GM23338 (cell line): ENCODE measurements around the gene SRA1. TPM values are rescaled to one million over a fixed set of nuclear protein-coding genes. Genes with fewer than 3 reads are reported as not detected.
"Not testable (repeated sequence)": the region's sequence is repeated elsewhere in the genome, so short reads cannot be mapped to it uniquely, and the experiment has no call there.

Experiments used
- ATAC-seq: fragments of 200-7000 bp; cut with Tn5 transposase; 3 replicates; pipeline ENCODE4 v1.9.1; 2020
- DNase-seq: peaks from one replicate; pipeline ENCODE4 v3.0.0-alpha.2; 2015; ENCODE audit warnings: low spot score
- H2AFZ ChIP-seq: fragments of 200-600 bp; sonication (generic); 2 replicates; pipeline ENCODE4 v1.8.0; 2016; ENCODE audit warnings: antibody characterized with exemption, mild to moderate bottlenecking, moderate library complexity
- H3F3A ChIP-seq: fragments of 200-600 bp; sonication (generic); replicated peaks from 2 replicates; pipeline ENCODE4 v1.8.0; 2017; ENCODE audit warnings: antibody characterized with exemption, mixed run types, low read depth
- H3K27ac ChIP-seq: fragments of 200-600 bp; sonication (generic); 2 replicates; pipeline ENCODE4 v1.6.1; 2016; ENCODE audit warnings: low read depth
- H3K27me3 ChIP-seq: fragments of 200-600 bp; sonication (generic); 2 replicates; pipeline ENCODE4 v1.8.0; 2016; ENCODE audit warnings: mild to moderate bottlenecking, mixed run types, moderate library complexity; ENCODE audit not compliant: insufficient read depth
- H3K36me3 ChIP-seq: fragments of 200-600 bp; sonication (generic); 2 replicates; pipeline ENCODE4 v1.8.0; 2016; ENCODE audit warnings: mild to moderate bottlenecking; ENCODE audit not compliant: insufficient read depth
- H3K4me1 ChIP-seq: fragments of 200-600 bp; sonication (generic); 2 replicates; pipeline ENCODE4 v1.8.0; 2016; ENCODE audit warnings: mild to moderate bottlenecking, moderate library complexity; ENCODE audit not compliant: insufficient read depth
- H3K4me2 ChIP-seq: fragments of 200-600 bp; sonication (generic); 2 replicates; pipeline ENCODE4 v1.7.1; 2017; ENCODE audit warnings: mixed run types
- H3K4me3 ChIP-seq: fragments of 200-600 bp; sonication (generic); 2 replicates; pipeline ENCODE4 v1.6.1; 2016; ENCODE audit warnings: mixed run types
- H3K79me2 ChIP-seq: fragments of 200-600 bp; sonication (generic); replicated peaks from 2 replicates; pipeline ENCODE4 v1.8.0; 2017; ENCODE audit warnings: mild to moderate bottlenecking; ENCODE audit not compliant: insufficient read depth
- H3K9me2 ChIP-seq: fragments of 200-600 bp; sonication (generic); 2 replicates; pipeline ENCODE4 v1.8.0; 2017; ENCODE audit not compliant: insufficient read depth
- H4K20me1 ChIP-seq: fragments of 200-600 bp; sonication (generic); replicated peaks from 2 replicates; pipeline ENCODE4 v1.8.0; 2017; ENCODE audit warnings: mild to moderate bottlenecking; ENCODE audit not compliant: insufficient read depth
- H3K27ac Mint-ChIP-seq: 2 replicates; pipeline ENCODE4 v1.8.0; 2020; ENCODE audit warnings: inconsistent platforms, mild to moderate bottlenecking, moderate library complexity, mixed read lengths
- H3K27me3 Mint-ChIP-seq: 3 replicates; pipeline ENCODE4 v1.8.0; 2022; ENCODE audit warnings: low read depth, mild to moderate bottlenecking, moderate library complexity, mixed read lengths, inconsistent platforms; ENCODE audit not compliant: insufficient read depth, poor library complexity
- H3K36me3 Mint-ChIP-seq: 3 replicates; pipeline ENCODE4 v1.8.0; 2021; ENCODE audit warnings: low read depth, mild to moderate bottlenecking, inconsistent platforms, moderate library complexity, mixed read lengths
- H3K4me1 Mint-ChIP-seq: 3 replicates; pipeline ENCODE4 v1.8.0; 2020; ENCODE audit warnings: mild to moderate bottlenecking, inconsistent platforms, mixed read lengths
- H3K4me3 Mint-ChIP-seq: 3 replicates; pipeline ENCODE4 v1.8.0; 2021; ENCODE audit warnings: moderate library complexity, mild to moderate bottlenecking, inconsistent platforms, mixed read lengths
- H3K9me3 Mint-ChIP-seq: 3 replicates; pipeline ENCODE4 v1.8.0; 2020; ENCODE audit warnings: moderate library complexity, mild to moderate bottlenecking, inconsistent platforms, mixed read lengths
- CREB1 ChIP-seq: fragments of 250-450 bp; sonication (Bioruptor Pico); IDR thresholded peaks from 2 replicates; pipeline ENCODE4 v1.5.0; 2020; ENCODE audit warnings: low read depth, mild to moderate bottlenecking, moderate library complexity
- ETS1 ChIP-seq: IDR thresholded peaks from 2 replicates; pipeline ENCODE4 v1.6.1; 2016; ENCODE audit warnings: antibody characterized with exemption
- EZH2 ChIP-seq: fragments of 200-600 bp; sonication (generic); IDR thresholded peaks from one replicate; pipeline ENCODE4 v1.8.0; 2017; ENCODE audit warnings: antibody characterized with exemption, mild to moderate bottlenecking, low read depth; ENCODE audit not compliant: unreplicated experiment
- JUNB ChIP-seq: IDR thresholded peaks from one replicate; pipeline ENCODE4 v1.6.1; 2016; ENCODE audit warnings: antibody characterized with exemption; ENCODE audit not compliant: unreplicated experiment
- NANOG ChIP-seq: IDR thresholded peaks from 2 replicates; pipeline ENCODE4 v1.6.1; 2016; ENCODE audit warnings: antibody characterized with exemption, borderline replicate concordance
- POLR2AphosphoS5 ChIP-seq: IDR thresholded peaks from 2 replicates; pipeline ENCODE4 v1.6.1; 2016; ENCODE audit warnings: antibody characterized with exemption, low read depth
- REST ChIP-seq: IDR thresholded peaks from one replicate; pipeline ENCODE4 v1.6.1; 2018; ENCODE audit warnings: antibody characterized with exemption; ENCODE audit not compliant: unreplicated experiment
- STAT1 ChIP-seq: IDR thresholded peaks from one replicate; pipeline ENCODE4 v1.6.1; 2016; ENCODE audit warnings: antibody characterized with exemption; ENCODE audit not compliant: unreplicated experiment
- ZNF331 ChIP-seq: fragments of 250-450 bp; sonication (Bioruptor Pico); IDR thresholded peaks from 2 replicates; pipeline ENCODE4 v1.5.0; 2020; ENCODE audit warnings: low read depth, mild to moderate bottlenecking, moderate library complexity
- polyA plus RNA-seq: library from polyadenylated mRNA; unstranded; fragments of >200 nt; fragmentation: Nextera tagmentation; extraction: Ambion mirVana; gene quantifications from 2 replicates; pipeline ENCODE4 v1.2.1, GENCODE V29; 2016
- total RNA-seq: library from RNA; depleted of rRNA; stranded (reverse); fragments of >200 nt; shearing (Covaris generic); gene quantifications from 2 replicates; pipeline ENCODE4 v1.2.3, GENCODE V29; 2014
- TF ChIP-seq, protein P1 (sequence below), 2 experiments: fragments of 200-600 bp in 1 of 2; sonication (generic) in 1 of 2; conservative IDR thresholded peaks; 2 replicates each; pipeline versions ENCODE4 v1.5.1 to v1.6.1; 2016 to 2017; ENCODE audit warnings: antibody characterized with exemption in 2 of 2, low read depth in 2 of 2, mild to moderate bottlenecking in 2 of 2, moderate library complexity in 1 of 2

The SRA1 gene
- total and polyA plus RNA-seq, 2 experiments from 2014 or later, result 38.4 to 74.7 TPM

DNA sequence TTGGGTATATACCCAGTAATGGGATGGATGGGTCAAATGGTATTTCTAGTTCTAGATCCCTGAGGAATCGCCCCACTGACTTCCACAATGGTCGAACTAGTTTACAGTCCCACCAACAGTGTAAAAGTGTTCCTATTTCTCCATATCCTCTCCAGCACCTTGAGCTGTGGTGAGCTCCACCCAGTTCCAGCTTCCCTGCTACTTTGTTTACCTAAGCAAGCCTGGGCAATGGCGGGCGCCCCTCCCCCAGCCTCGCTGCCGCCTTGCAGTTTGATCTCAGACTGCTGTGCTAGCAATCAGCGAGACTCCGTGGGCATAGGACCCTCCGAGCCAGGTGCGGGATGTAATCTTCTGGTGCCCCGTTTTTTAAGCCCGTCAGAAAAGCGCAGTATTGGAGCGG is 35.8 kb upstream of the SRA1 start:
- not testable (repeated sequence) for H3F3A ChIP-seq, H3K36me3 ChIP-seq, H3K4me1 ChIP-seq, H3K9me3 Mint-ChIP-seq, H4K20me1 ChIP-seq, H3K79me2 ChIP-seq, H3K27ac Mint-ChIP-seq, H3K9me2 ChIP-seq, H3K27me3 ChIP-seq, H3K4me1 Mint-ChIP-seq, H3K36me3 Mint-ChIP-seq, H3K4me2 ChIP-seq, H3K27me3 Mint-ChIP-seq
- DNase-seq (peak; percentile 27), ATAC-seq (peak; percentile 45; the same call in 2 of the 3 replicates)
- H2AFZ ChIP-seq, result peak overlapping the region; percentile 72
- peak overlapping the region; percentile 32; the same call in 1 of the 2 replicates for H3K27ac ChIP-seq
- peak overlapping the region; percentile 27; the same call in 1 of the 3 replicates for H3K4me3 Mint-ChIP-seq
- peak overlapping the region; percentile 49 for H3K4me3 ChIP-seq

DNA sequence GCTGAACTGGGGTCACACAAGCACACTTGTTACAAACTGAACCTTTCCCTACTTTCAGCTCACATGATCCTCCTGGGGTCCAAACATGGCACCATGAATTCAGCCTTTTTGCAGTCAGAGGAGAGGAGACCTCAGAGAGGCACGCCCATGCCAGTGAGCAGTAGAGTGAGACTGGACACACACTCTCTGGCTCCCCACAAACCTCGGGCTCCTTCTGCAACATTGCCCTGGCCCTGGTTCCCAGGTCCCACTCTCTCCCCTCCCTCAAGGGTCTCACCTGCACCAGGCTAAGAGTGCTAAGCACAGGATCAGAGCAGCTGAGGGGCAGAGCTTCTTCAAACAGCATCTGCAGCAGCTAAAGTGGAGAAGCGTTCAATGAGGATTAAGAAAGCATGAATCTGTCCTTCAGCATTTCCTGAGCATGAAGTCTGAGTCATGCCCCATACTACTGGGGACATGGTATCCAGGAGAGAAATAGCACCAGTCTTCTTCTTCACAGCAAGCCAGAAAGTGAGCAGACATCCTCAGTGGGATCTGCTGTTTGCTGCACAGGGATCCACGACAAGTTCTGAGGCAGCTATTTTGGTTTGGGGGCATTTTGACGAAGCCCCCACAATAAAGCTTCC is 34.6 kb upstream of the SRA1 start:
- no peaks in the 10 kb centered on the region for H3K4me1 ChIP-seq
- H4K20me1 ChIP-seq, result no peaks in the 10 kb centered on the region
- H3K79me2 ChIP-seq, result no peaks in the 10 kb centered on the region
- no peak overlapping the region for H3K4me3 Mint-ChIP-seq
- DNase-seq (no peak), ATAC-seq (no peak)
- no peak overlapping the region for H3K27ac ChIP-seq
- H3K4me2 ChIP-seq, result no peak overlapping the region
- no peaks in the 10 kb centered on the region for H3F3A ChIP-seq
- peaks cover 6% of the 10 kb centered on the region; the same call in 1 of the 3 replicates for H3K9me3 Mint-ChIP-seq
- no peaks in the 10 kb centered on the region for H3K9me2 ChIP-seq
- no peaks in the 10 kb centered on the region for H3K36me3 ChIP-seq
- H2AFZ ChIP-seq, result peak overlapping the region; percentile 14; the same call in 1 of the 2 replicates
- no peaks in the 10 kb centered on the region for H3K27me3 ChIP-seq
- no peak overlapping the region for H3K27ac Mint-ChIP-seq
- no peaks in the 10 kb centered on the region for H3K27me3 Mint-ChIP-seq
- no peaks in the 10 kb centered on the region for H3K36me3 Mint-ChIP-seq
- H3K4me3 ChIP-seq, result no peak overlapping the region
- no peaks in the 10 kb centered on the region for H3K4me1 Mint-ChIP-seq
- TF ChIP-seq ETS1 (no peak), JUNB (no peak), REST (no peak), NANOG (no peak), ZNF331 (CRISPR knock-in tag) (no peak), EZH2 (no peak), CREB1 (no peak), STAT1 (no peak), POLR2AphosphoS5 (no peak)
- TF ChIP-seq, protein P1, sequence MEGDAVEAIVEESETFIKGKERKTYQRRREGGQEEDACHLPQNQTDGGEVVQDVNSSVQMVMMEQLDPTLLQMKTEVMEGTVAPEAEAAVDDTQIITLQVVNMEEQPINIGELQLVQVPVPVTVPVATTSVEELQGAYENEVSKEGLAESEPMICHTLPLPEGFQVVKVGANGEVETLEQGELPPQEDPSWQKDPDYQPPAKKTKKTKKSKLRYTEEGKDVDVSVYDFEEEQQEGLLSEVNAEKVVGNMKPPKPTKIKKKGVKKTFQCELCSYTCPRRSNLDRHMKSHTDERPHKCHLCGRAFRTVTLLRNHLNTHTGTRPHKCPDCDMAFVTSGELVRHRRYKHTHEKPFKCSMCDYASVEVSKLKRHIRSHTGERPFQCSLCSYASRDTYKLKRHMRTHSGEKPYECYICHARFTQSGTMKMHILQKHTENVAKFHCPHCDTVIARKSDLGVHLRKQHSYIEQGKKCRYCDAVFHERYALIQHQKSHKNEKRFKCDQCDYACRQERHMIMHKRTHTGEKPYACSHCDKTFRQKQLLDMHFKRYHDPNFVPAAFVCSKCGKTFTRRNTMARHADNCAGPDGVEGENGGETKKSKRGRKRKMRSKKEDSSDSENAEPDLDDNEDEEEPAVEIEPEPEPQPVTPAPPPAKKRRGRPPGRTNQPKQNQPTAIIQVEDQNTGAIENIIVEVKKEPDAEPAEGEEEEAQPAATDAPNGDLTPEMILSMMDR (conservative IDR thresholded peaks at IDR 0.05; ENCODE audit: low read depth in 2 of 2), result no peak
